PFSK-1 (cell line): Measurements from ENCODE around the gene C3orf49.

Source experiments
- FOXP2 ChIP-seq: optimal IDR thresholded peaks from 2 replicates; pipeline ENCODE3; 2011; ENCODE audit warnings: borderline replicate concordance, control low read depth, inconsistent platforms; ENCODE audit not compliant: insufficient read depth; ENCODE audit errors: extremely low read length, extremely low read depth
- POLR2AphosphoS5 ChIP-seq: IDR thresholded peaks from 2 replicates; pipeline ENCODE4 v1.6.1; 2012; ENCODE audit warnings: low read depth, mild to moderate bottlenecking, control low read depth, low read length, moderate library complexity
- SIN3A ChIP-seq: IDR thresholded peaks from 2 replicates; pipeline ENCODE4 v1.6.1; 2012; ENCODE audit warnings: mild to moderate bottlenecking, low read length, moderate library complexity, borderline replicate concordance; ENCODE audit not compliant: insufficient read depth
- TAF1 ChIP-seq: IDR thresholded peaks from 2 replicates; pipeline ENCODE4 v1.6.1; 2012; ENCODE audit warnings: low read length, control low read depth, borderline replicate concordance; ENCODE audit not compliant: insufficient read depth
- TF ChIP-seq, protein P1 (sequence below), 2 experiments: IDR thresholded peaks; 2 replicates each; pipeline versions ENCODE4 v1.6.1 to v1.8.0; 2011 to 2012; ENCODE audit warnings: low read depth in 2 of 2, low read length in 2 of 2, control low read depth in 1 of 2, inconsistent platforms in 1 of 2, mild to moderate bottlenecking in 1 of 2, moderate library complexity in 1 of 2; ENCODE audit not compliant: insufficient read depth in 1 of 2

The C3orf49 gene

DNA sequence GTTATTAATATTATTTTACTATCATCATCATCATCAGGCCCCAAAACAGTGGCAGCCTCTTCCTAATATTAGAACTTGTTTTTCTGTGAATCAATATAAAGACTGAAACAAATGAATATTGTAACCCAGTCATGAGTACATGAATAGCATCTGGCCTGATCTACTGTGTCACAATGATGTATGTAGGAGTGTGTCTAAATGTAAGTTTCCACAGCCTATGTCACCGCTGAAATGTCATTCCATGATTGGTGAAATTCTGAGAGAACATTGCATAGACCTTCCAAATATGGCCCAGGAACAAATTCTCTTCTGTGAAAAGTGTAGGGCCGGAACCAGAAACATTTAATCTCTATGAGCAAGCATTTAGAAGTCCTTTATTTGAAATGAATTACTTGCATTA is 20.6 kb upstream of the C3orf49 start:
- no peak for TF ChIP-seq TAF1
- TF ChIP-seq FOXP2: no peak
- no peak for TF ChIP-seq POLR2AphosphoS5
- no peak for TF ChIP-seq SIN3A
- TF ChIP-seq, protein P1, sequence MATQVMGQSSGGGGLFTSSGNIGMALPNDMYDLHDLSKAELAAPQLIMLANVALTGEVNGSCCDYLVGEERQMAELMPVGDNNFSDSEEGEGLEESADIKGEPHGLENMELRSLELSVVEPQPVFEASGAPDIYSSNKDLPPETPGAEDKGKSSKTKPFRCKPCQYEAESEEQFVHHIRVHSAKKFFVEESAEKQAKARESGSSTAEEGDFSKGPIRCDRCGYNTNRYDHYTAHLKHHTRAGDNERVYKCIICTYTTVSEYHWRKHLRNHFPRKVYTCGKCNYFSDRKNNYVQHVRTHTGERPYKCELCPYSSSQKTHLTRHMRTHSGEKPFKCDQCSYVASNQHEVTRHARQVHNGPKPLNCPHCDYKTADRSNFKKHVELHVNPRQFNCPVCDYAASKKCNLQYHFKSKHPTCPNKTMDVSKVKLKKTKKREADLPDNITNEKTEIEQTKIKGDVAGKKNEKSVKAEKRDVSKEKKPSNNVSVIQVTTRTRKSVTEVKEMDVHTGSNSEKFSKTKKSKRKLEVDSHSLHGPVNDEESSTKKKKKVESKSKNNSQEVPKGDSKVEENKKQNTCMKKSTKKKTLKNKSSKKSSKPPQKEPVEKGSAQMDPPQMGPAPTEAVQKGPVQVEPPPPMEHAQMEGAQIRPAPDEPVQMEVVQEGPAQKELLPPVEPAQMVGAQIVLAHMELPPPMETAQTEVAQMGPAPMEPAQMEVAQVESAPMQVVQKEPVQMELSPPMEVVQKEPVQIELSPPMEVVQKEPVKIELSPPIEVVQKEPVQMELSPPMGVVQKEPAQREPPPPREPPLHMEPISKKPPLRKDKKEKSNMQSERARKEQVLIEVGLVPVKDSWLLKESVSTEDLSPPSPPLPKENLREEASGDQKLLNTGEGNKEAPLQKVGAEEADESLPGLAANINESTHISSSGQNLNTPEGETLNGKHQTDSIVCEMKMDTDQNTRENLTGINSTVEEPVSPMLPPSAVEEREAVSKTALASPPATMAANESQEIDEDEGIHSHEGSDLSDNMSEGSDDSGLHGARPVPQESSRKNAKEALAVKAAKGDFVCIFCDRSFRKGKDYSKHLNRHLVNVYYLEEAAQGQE (IDR thresholded peaks at IDR 0.05; ENCODE audit: insufficient read depth in 1 of 2, low read depth in 2 of 2, low read length in 2 of 2): no peak

DNA sequence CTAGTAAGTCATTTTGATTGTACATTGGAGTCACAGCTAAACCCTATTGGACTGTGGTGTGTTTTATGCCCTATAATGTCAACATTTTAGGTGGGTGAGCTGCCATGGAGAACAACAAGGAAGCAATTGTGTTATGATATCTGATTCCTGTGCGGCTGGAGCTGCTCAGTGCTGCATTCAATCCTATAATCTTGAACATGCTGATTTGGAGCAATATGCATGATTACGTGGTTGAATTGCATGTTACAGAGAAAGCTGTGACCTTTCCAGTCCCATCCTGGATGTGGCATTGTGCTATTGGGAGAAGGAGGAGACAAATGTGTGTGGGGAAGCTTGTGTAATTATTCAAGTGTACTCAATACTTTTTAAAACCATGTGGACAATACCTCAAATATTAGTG is 20.1 kb upstream of the C3orf49 start:
- no peak for TF ChIP-seq FOXP2
- TF ChIP-seq POLR2AphosphoS5: no peak
- no peak for TF ChIP-seq TAF1
- TF ChIP-seq, protein P1 (IDR thresholded peaks at IDR 0.05; ENCODE audit: insufficient read depth in 1 of 2, low read depth in 2 of 2, low read length in 2 of 2): no peak
- no peak for TF ChIP-seq SIN3A

DNA sequence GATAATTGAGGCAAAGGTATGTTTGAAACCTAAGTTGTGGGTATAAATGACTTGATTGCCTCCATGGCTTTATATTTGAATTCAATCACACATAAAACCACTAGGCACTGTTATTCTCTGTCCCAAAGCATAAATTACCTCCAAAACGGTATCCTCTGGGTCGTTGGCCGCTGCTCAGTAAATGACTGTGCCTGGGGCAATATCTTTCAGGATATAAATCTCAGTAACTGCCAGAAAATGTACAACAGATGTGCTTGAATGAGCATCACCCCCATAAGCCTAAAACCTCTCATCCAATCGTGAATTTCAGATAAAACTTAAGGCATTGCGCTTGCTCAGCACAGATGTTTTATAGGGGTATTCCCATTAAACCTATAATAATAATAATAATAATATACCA is 19.0 kb upstream of the C3orf49 start:
- no peak for TF ChIP-seq FOXP2
- no peak for TF ChIP-seq POLR2AphosphoS5
- no peak for TF ChIP-seq SIN3A
- TF ChIP-seq TAF1: no peak
- TF ChIP-seq, protein P1 (IDR thresholded peaks at IDR 0.05; ENCODE audit: insufficient read depth in 1 of 2, low read depth in 2 of 2, low read length in 2 of 2): no peak

DNA sequence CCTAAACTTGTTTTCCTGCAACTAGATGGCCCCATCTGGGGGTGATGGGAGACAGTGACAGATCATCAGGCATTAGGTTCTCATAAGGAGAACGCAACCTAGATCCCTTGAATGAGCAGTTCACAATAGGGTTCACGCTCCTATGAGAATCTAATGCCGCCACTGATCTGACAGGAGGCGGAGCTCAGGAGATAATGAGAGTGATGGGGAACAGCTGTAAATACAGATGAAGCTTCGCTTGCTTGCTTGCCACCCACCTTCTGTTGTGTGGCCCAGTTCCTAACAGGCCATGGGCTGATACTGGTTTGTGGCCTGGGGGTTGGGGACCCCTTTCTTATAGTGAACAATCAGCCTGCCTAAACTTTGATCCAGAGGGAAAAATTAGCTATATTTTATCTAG is 15.2 kb upstream of the C3orf49 start:
- TF ChIP-seq TAF1 (no peak), SIN3A (no peak), FOXP2 (no peak), POLR2AphosphoS5 (no peak)
- TF ChIP-seq, protein P1 (IDR thresholded peaks at IDR 0.05; ENCODE audit: insufficient read depth in 1 of 2, low read depth in 2 of 2, low read length in 2 of 2): no peak
